NCI-H128 (cell line): Measurements from ENCODE around the gene PSMB1.
"Not testable (repeated sequence)": the region's sequence is repeated elsewhere in the genome, so short reads cannot be mapped to it uniquely, and the experiment has no call there.

ENCODE experiments used
- DNase-seq: peaks from one replicate; lab custom pipeline; 2025; ENCODE audit not compliant: unreplicated experiment; lab: John Stamatoyannopoulos, UW

Gene PSMB1

GRCh38 chr6:170536671-170537070 is 16.4 kb downstream of the PSMB1 start:
- no peak for DNase-seq

- DNase-seq, result no peak
Observed at GRCh38 chr6:170535004-170535403, 18.1 kb downstream of the PSMB1 start.

- DNase-seq, result no peak
Observed at GRCh38 chr6:170533792-170534191, 19.3 kb downstream of the PSMB1 start.

GRCh38 chr6:170532867-170533488 is 20.1 kb downstream of the PSMB1 start:
- DNase-seq, result no peak

GRCh38 chr6:170529839-170530469 is 23.2 kb downstream of the PSMB1 start:
- DNase-seq, result peak; percentile 51

- not testable (repeated sequence) for DNase-seq
Observed at GRCh38 chr6:170527995-170528394, 25.1 kb downstream of the PSMB1 start.

GRCh38 chr6:170525795-170526194 is 27.3 kb downstream of the PSMB1 start:
- DNase-seq, result no peak

- DNase-seq, result no peak
Observed at GRCh38 chr6:170524172-170524502, 29.0 kb downstream of the PSMB1 start.

- DNase-seq, result no peak
Observed at GRCh38 chr6:170523256-170524171, 29.6 kb downstream of the PSMB1 start.

- no peak for DNase-seq
Observed at GRCh38 chr6:170522565-170523183, 30.4 kb downstream of the PSMB1 start.

GRCh38 chr6:170516783-170517616 is 36.1 kb downstream of the PSMB1 start:
- DNase-seq, result no peak

- no peak for DNase-seq
Observed at GRCh38 chr6:170514908-170515307, 38.2 kb downstream of the PSMB1 start.

GRCh38 chr6:170512249-170512648 is 40.9 kb downstream of the PSMB1 start:
- no peak for DNase-seq

GRCh38 chr6:170510631-170511030 is 42.5 kb downstream of the PSMB1 start:
- no peak for DNase-seq

GRCh38 chr6:170509723-170510018 is 43.4 kb downstream of the PSMB1 start:
- no peak for DNase-seq

GRCh38 chr6:170508892-170509722 is 44.0 kb downstream of the PSMB1 start:
- not testable (repeated sequence) for DNase-seq

GRCh38 chr6:170508275-170508674 is 44.8 kb downstream of the PSMB1 start:
- DNase-seq, result not testable (repeated sequence)

GRCh38 chr6:170507728-170508127 is 45.4 kb downstream of the PSMB1 start:
- DNase-seq, result not testable (repeated sequence)

GRCh38 chr6:170506446-170506845 is 46.7 kb downstream of the PSMB1 start:
- DNase-seq, result no peak

- DNase-seq, result no peak
Observed at GRCh38 chr6:170505306-170505705, 47.8 kb downstream of the PSMB1 start.
